Thyroid gland (tissue), 4 donors: ENCODE data around the gene MED25.

Source experiments
- CTCF ChIP-seq, 6 experiments: fragments of 200-600 bp in 3 of 6; fragments of 450-650 bp in 3 of 6; sonication (generic) in 3 of 6; IDR thresholded peaks; one replicate each; pipeline ENCODE4 v1.5.1; 2016 to 2019; ENCODE audit warnings: antibody characterized with exemption in 6 of 6, mild to moderate bottlenecking in 2 of 6, inconsistent platforms in 1 of 6, moderate library complexity in 1 of 6
- POLR2A ChIP-seq, 2 donors: fragments of 450-650 bp; IDR thresholded peaks; one replicate each; pipeline ENCODE4 v1.6.1; 2017; ENCODE audit warnings: antibody characterized with exemption in 2 of 2, mild to moderate bottlenecking in 2 of 2, moderate library complexity in 1 of 2

GRCh38 chr19:49801401-49801888 lies 16.6 kb upstream of the MED25 start:
- TF ChIP-seq CTCF (IDR thresholded peaks at IDR 0.05) (no peak), POLR2A (IDR thresholded peaks at IDR 0.05) (no peak)
